B cell (primary cell): ENCODE data around the gene RAB11FIP2.

Experiments used
- EZH2 ChIP-seq: IDR thresholded peaks from 2 replicates; pipeline ENCODE4 v1.6.1; 2012; ENCODE audit warnings: borderline replicate concordance, low read depth, mild to moderate bottlenecking, moderate library complexity, low read length; ENCODE audit not compliant: insufficient read depth, poor library complexity, severe bottlenecking
- TF ChIP-seq, protein P1 (sequence below): fragments of 200-600 bp; IDR thresholded peaks from one replicate; pipeline ENCODE4 v1.8.0; 2022; ENCODE audit warnings: antibody characterized with exemption, mild to moderate bottlenecking

- TF ChIP-seq EZH2, result no peak
- TF ChIP-seq, protein P1, sequence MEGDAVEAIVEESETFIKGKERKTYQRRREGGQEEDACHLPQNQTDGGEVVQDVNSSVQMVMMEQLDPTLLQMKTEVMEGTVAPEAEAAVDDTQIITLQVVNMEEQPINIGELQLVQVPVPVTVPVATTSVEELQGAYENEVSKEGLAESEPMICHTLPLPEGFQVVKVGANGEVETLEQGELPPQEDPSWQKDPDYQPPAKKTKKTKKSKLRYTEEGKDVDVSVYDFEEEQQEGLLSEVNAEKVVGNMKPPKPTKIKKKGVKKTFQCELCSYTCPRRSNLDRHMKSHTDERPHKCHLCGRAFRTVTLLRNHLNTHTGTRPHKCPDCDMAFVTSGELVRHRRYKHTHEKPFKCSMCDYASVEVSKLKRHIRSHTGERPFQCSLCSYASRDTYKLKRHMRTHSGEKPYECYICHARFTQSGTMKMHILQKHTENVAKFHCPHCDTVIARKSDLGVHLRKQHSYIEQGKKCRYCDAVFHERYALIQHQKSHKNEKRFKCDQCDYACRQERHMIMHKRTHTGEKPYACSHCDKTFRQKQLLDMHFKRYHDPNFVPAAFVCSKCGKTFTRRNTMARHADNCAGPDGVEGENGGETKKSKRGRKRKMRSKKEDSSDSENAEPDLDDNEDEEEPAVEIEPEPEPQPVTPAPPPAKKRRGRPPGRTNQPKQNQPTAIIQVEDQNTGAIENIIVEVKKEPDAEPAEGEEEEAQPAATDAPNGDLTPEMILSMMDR, result no peak
These were observed 10.6 kb upstream of the RAB11FIP2 start for GRCh38 chr10:118057361-118057760.
